ENCODE measurements around the gene CBARP. TPM values are rescaled to one million over a fixed set of nuclear protein-coding genes. Genes with fewer than 3 reads are reported as not detected.

Gene CBARP
- total and polyA plus RNA-seq, 2 of the 13 experiments (the other 11 are each of a cell fraction or from before 2014, with no cell fraction given) = 1.2 to 1.4 TPM

DNA sequence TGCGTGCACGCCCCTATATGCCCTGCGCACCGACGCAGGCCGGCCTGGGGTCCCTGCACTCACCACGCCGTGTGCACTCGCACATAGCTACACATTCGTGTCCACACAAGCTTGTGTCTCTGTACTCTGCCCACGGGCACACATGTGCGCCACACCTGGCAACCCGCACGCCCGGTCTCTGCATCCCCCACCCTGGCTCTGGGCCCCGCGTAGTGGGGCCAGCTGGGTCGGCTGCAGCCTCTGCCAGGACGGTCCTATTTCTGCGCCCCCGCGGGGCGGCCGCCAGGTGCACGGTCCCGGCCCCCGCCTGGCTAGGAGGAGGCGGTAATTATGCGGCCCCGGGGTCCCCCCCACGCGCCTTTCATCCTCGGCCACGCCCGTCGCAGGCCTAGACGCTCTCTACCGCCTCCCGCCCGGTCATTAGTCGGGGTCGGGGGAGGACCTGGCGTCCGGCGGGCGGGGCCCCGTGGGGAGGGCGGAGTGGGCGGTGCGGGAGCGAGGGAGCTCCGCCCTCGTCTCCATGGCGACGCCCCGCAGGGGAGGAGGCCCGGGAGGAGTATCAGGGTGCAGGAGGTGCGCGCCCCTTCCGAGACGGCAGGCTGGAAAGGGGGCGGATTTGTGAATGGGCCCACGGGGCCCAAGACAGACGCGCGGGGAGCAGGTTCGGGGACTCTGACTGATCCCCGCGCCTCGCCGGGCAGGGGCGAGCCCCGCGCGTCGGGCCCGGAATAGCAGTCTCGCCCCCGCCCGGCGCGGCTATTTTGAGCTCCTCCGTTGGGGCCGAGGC is 28.5 kb upstream of the CBARP start (continued):
- TF ChIP-seq, protein P1, sequence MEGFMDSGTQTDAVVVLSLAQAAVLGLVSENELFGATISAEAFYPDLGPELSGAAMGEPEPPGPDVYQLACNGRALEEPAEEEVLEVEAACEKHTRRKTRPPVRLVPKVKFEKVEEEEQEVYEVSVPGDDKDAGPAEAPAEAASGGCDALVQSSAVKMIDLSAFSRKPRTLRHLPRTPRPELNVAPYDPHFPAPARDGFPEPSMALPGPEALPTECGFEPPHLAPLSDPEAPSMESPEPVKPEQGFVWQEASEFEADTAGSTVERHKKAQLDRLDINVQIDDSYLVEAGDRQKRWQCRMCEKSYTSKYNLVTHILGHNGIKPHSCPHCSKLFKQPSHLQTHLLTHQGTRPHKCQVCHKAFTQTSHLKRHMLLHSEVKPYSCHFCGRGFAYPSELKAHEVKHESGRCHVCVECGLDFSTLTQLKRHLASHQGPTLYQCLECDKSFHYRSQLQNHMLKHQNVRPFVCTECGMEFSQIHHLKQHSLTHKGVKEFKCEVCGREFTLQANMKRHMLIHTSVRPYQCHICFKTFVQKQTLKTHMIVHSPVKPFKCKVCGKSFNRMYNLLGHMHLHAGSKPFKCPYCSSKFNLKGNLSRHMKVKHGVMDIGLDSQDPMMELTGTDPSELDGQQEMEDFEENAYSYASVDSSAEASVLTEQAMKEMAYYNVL (CRISPR knock-in tag; IDR thresholded peaks at IDR 0.05; ENCODE audit: borderline replicate concordance) = 0 out of 2 replicates have a peak, but pooled peaks have one; percentile 68
- TF ChIP-seq DPF2 (CRISPR knock-in tag; IDR thresholded peaks at IDR 0.05; ENCODE audit: borderline replicate concordance, low read depth) = no peak; the same call in 1 of the 2 replicates
- no peak; the same call in 1 of the 2 replicates for TF ChIP-seq HOXA7 (CRISPR knock-in tag; IDR thresholded peaks at IDR 0.05)
- peak; percentile 73 for TF ChIP-seq ZFX (CRISPR knock-in tag; IDR thresholded peaks at IDR 0.05; ENCODE audit: low read depth)
- no peak for TF ChIP-seq LBX2 (CRISPR knock-in tag; IDR thresholded peaks at IDR 0.05; ENCODE audit: borderline replicate concordance)
- no peak for TF ChIP-seq ZFP1 (CRISPR knock-in tag; IDR thresholded peaks at IDR 0.05)
- no peak for TF ChIP-seq ZNF672 (CRISPR knock-in tag; IDR thresholded peaks at IDR 0.05)
- TF ChIP-seq, protein P2, sequence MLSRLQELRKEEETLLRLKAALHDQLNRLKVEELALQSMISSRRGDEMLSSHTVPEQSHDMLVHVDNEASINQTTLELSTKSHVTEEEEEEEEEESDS (CRISPR knock-in tag; IDR thresholded peaks at IDR 0.05; ENCODE audit: borderline replicate concordance) = no peak
- peak; percentile 72 for TF ChIP-seq ESRRA (CRISPR knock-in tag; IDR thresholded peaks at IDR 0.05; ENCODE audit: low read depth)
- peak; percentile 62; the same call in 1 of the 2 replicates for TF ChIP-seq ELF4 (CRISPR knock-in tag; IDR thresholded peaks at IDR 0.05; ENCODE audit: borderline replicate concordance)
- no peak for TF ChIP-seq JDP2 (CRISPR knock-in tag; IDR thresholded peaks at IDR 0.05; ENCODE audit: borderline replicate concordance)
- TF ChIP-seq, protein P3, sequence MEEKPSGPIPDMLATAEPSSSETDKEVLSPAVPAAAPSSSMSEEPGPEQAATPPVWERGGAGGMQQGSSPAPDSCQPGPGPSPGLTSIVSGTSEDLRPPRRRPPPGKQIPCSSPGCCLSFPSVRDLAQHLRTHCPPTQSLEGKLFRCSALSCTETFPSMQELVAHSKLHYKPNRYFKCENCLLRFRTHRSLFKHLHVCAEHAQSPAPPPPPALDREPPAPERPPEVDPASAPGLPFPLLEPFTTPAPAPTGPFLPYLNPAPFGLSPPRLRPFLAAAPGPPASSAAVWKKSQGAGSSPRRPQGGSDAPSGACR (CRISPR knock-in tag; IDR thresholded peaks at IDR 0.05) = no peak
- TF ChIP-seq, protein P4, sequence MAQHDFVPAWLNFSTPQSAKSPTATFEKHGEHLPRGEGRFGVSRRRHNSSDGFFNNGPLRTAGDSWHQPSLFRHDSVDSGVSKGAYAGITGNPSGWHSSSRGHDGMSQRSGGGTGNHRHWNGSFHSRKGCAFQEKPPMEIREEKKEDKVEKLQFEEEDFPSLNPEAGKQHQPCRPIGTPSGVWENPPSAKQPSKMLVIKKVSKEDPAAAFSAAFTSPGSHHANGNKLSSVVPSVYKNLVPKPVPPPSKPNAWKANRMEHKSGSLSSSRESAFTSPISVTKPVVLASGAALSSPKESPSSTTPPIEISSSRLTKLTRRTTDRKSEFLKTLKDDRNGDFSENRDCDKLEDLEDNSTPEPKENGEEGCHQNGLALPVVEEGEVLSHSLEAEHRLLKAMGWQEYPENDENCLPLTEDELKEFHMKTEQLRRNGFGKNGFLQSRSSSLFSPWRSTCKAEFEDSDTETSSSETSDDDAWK (CRISPR knock-in tag; IDR thresholded peaks at IDR 0.05) = no peak
- TF ChIP-seq, protein P5, sequence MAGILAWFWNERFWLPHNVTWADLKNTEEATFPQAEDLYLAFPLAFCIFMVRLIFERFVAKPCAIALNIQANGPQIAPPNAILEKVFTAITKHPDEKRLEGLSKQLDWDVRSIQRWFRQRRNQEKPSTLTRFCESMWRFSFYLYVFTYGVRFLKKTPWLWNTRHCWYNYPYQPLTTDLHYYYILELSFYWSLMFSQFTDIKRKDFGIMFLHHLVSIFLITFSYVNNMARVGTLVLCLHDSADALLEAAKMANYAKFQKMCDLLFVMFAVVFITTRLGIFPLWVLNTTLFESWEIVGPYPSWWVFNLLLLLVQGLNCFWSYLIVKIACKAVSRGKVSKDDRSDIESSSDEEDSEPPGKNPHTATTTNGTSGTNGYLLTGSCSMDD (CRISPR knock-in tag; IDR thresholded peaks at IDR 0.05) = no peak
- no peak; the same call in none of the 2 replicates for TF ChIP-seq HIVEP1 (CRISPR knock-in tag; IDR thresholded peaks at IDR 0.05)
- no peak for TF ChIP-seq ZNF7 (CRISPR knock-in tag; IDR thresholded peaks at IDR 0.05)
- no peak for TF ChIP-seq DMTF1 (CRISPR knock-in tag; IDR thresholded peaks at IDR 0.05)
- peak; percentile 71; the same call in 1 of the 2 replicates for TF ChIP-seq ZNF556 (CRISPR knock-in tag; IDR thresholded peaks at IDR 0.05; ENCODE audit: borderline replicate concordance)
- TF ChIP-seq ZNF337 (CRISPR knock-in tag; IDR thresholded peaks at IDR 0.05; ENCODE audit: borderline replicate concordance, low read depth) = no peak
- TF ChIP-seq HOXD1 (CRISPR knock-in tag; IDR thresholded peaks at IDR 0.05) = no peak; the same call in 1 of the 2 replicates
